Cardiac fibroblast (primary cell): ENCODE results near the gene TNRC18.

ENCODE experiments used
- DNase-seq, 2 donors: peaks; one replicate each; pipeline versions ENCODE4 v3.0.0 to v3.0.0-alpha.2; 2010; ENCODE audit warnings: low read depth in 2 of 2
- H3K4me3 ChIP-seq, 2 donors: replicated peaks in 1 of 2; 1 replicate in 1 of 2; 2 replicates in 1 of 2; pipeline ENCODE4 v1.5.1; 2011; ENCODE audit warnings: low read depth in 2 of 2, low read length in 2 of 2, mild to moderate bottlenecking in 2 of 2, moderate library complexity in 1 of 2
- CTCF ChIP-seq: IDR thresholded peaks from one replicate; pipeline ENCODE4 v1.5.1; 2011; ENCODE audit warnings: low read depth, mild to moderate bottlenecking, low read length, inconsistent platforms

Gene TNRC18

DNA sequence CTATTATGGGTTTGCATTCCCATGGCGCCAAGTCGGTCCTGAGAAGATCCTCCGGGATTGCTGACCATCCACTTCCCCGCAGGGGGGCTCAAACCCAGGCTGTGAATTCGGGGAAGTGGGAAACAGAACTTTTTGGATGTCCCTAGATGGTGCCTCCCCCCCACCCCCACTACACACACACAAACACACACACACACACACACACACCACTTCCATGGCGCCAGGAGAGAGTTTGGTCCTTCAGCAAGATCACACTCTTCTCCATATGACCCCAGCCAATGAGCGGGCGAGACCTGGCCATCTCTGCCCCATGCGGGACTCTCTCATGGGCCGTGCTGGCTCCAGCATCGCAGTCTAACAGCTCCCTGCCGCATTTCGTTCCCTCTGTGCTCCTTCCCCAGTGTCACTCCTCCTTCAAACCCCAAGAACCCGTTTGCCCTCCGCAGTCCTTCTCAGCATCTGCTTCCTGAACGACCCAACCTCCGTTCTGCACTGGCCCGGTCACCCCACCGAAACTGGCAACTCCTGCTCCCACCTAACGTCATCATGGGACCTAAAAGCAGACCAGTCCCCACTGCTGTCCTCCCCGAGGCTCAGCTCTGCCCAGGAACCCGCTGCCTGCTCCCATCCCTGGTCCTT, 32.1 kb upstream of the TNRC18 start:
- no peak for TF ChIP-seq CTCF
- no peak for DNase-seq
- no peak overlapping the region for H3K4me3 ChIP-seq

DNA sequence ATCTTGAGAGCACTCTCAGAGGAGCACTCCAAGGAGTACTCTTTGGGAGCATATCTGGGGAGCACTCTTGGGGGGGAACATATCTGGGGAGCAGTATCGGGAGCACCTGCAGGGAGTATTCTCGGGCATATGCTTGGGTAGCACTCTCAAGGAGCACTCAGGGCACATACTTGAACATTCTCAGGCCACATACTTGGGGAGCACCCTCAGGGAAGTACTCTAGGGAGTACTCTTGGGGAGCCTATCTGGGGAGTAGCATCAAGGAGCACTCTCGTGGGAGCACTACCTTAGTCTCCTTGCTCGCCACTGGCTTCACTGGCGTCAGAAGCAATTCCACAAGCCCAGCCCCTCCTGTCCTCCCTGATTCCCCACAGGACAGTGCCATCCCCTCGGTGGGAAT, 31.5 kb upstream of the TNRC18 start:
- TF ChIP-seq CTCF, result no peak
- no peak overlapping the region for H3K4me3 ChIP-seq
- no peak for DNase-seq

GRCh38 chr7:5454485-5454884, 30.9 kb upstream of the TNRC18 start:
- no peak for TF ChIP-seq CTCF
- H3K4me3 ChIP-seq, result no peak overlapping the region
- DNase-seq, result no peak

DNA sequence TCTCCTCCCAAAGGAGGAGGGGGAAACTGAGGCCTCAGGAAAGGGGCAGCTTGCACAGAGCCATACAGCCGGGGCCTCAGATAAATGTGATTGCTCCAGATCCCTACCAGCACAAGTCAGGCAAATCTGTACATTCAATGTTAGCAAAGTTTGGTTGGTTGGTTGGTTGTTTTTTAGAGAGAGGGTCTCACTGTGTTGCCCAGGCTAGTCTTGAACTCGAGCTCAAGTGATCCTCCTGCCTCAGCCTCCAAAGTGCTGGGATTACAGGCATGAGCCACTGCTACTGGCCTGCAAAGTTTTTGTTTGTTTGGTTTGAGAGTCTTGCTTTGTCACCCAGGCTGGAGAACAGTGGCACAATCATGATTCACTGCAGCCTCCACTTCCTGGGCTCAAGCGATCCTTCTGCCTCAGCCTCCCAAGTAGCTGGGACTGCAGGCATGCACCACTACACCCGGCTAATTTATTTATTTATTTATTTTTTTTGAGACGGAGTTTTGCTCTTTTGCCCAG, 30.0 kb upstream of the TNRC18 start:
- H3K4me3 ChIP-seq, result no peak overlapping the region
- TF ChIP-seq CTCF, result no peak
- DNase-seq, result no peak

- no peak for TF ChIP-seq CTCF
- DNase-seq, result peak; percentile 76 to 89
These were observed 29.4 kb upstream of the TNRC18 start for GRCh38 chr7:5452937-5453540.

DNA sequence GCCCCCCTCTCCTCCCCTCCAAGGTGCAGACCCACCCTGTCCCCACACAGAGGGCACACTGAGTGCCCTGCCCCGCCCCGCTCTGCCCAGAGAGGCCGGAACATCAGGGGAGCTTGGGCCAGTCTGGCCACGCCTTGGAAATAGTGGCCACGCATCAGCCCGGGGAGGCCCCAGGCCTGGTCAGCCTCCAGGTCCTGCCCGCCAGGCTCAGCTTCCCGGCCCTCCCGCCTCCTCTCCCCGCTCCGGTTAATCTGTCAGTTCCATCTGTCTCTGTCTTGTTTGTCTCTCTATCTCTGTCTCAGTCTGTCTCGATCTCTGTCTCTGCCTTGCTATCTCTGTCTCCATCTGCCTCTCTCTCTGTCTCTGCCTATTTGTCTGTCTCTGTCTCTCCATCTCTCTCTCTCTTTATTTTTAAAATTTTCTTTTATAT, 28.9 kb upstream of the TNRC18 start:
- no peak overlapping the region for H3K4me3 ChIP-seq
- TF ChIP-seq CTCF, result no peak
- DNase-seq, result no peak

More at GRCh38 chr7:5452937-5453540, 29.4 kb upstream of the TNRC18 start:
- H3K4me3 ChIP-seq, result no peak overlapping the region
